CD1c-positive myeloid dendritic cell (primary cell): ENCODE results near the gene UBL4A.
A peak's percentile ranks its signal among the peaks of the same experiment; 100 is the strongest.

Experiments
- DNase-seq: peaks from one replicate; pipeline ENCODE4 v3.0.0-alpha.2; 2016; ENCODE audit errors: extremely low spot score

Gene UBL4A

GRCh38 chrX:154482786-154483185 lies 3.6 kb downstream of the UBL4A start:
- DNase-seq: no peak

GRCh38 chrX:154481911-154482601 lies 4.4 kb downstream of the UBL4A start:
- no peak for DNase-seq

GRCh38 chrX:154481195-154481594 lies 5.2 kb downstream of the UBL4A start:
- no peak for DNase-seq

- peak; percentile 93 for DNase-seq
Measured at GRCh38 chrX:154478728-154479622, 7.4 kb downstream of the UBL4A start, which contains the start of gene LAGE3. LAGE3 (minus strand) TSS chrX:154479281; CDS start chrX:154478915, 366 bp downstream.

- no peak for DNase-seq
Measured at GRCh38 chrX:154477891-154478477, 8.4 kb downstream of the UBL4A start.

GRCh38 chrX:154476821-154477220 lies 9.6 kb downstream of the UBL4A start:
- no peak for DNase-seq

- DNase-seq: no peak
Measured at GRCh38 chrX:154473683-154474082, 12.7 kb downstream of the UBL4A start.

GRCh38 chrX:154472685-154473632 lies 13.5 kb downstream of the UBL4A start:
- no peak for DNase-seq

- DNase-seq: no peak
Measured at GRCh38 chrX:154471839-154472684, 14.4 kb downstream of the UBL4A start.

- DNase-seq: no peak
Measured at GRCh38 chrX:154470914-154471568, 15.4 kb downstream of the UBL4A start.

GRCh38 chrX:154470434-154470833 lies 16.0 kb downstream of the UBL4A start:
- DNase-seq: no peak

- no peak for DNase-seq
Measured at GRCh38 chrX:154469880-154470279, 16.5 kb downstream of the UBL4A start.

- DNase-seq: no peak
Measured at GRCh38 chrX:154469114-154469513, 17.3 kb downstream of the UBL4A start.

GRCh38 chrX:154468217-154468616 lies 18.2 kb downstream of the UBL4A start:
- DNase-seq: no peak

- DNase-seq: no peak
Measured at GRCh38 chrX:154467556-154467955, 18.9 kb downstream of the UBL4A start.

GRCh38 chrX:154466907-154467306 lies 19.5 kb downstream of the UBL4A start:
- no peak for DNase-seq

GRCh38 chrX:154466036-154466435 lies 20.4 kb downstream of the UBL4A start:
- no peak for DNase-seq

- DNase-seq: no peak
Measured at GRCh38 chrX:154465601-154466000, 20.8 kb downstream of the UBL4A start.

GRCh38 chrX:154464806-154465365 lies 21.5 kb downstream of the UBL4A start:
- no peak for DNase-seq
